GOT3 (cell line): ENCODE results near the gene PTRHD1.

ENCODE experiments used
- DNase-seq: peaks from one replicate; lab custom pipeline; 2025; ENCODE audit warnings: mixed read lengths; lab: John Stamatoyannopoulos, UW

PTRHD1 gene

DNA sequence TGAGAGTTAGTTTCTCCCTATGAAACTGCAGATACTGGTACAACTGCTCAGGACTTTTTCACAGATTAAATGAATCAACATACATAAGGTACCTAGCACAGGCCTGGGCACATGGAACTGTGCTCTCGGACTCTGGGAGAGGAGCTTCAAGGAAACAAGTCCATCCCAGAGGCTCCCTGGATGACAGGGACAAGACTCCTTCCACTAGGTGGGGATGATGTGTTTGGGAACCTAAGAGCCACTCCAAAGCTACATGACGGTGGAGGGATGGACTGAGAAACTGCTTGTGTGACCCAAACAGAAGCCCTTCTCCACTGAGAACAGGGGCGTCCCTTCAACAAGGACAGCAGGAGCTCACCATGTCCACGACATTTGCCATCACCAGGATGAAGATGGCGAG lies 37.2 kb upstream of the PTRHD1 start:
- no peak for DNase-seq

DNA sequence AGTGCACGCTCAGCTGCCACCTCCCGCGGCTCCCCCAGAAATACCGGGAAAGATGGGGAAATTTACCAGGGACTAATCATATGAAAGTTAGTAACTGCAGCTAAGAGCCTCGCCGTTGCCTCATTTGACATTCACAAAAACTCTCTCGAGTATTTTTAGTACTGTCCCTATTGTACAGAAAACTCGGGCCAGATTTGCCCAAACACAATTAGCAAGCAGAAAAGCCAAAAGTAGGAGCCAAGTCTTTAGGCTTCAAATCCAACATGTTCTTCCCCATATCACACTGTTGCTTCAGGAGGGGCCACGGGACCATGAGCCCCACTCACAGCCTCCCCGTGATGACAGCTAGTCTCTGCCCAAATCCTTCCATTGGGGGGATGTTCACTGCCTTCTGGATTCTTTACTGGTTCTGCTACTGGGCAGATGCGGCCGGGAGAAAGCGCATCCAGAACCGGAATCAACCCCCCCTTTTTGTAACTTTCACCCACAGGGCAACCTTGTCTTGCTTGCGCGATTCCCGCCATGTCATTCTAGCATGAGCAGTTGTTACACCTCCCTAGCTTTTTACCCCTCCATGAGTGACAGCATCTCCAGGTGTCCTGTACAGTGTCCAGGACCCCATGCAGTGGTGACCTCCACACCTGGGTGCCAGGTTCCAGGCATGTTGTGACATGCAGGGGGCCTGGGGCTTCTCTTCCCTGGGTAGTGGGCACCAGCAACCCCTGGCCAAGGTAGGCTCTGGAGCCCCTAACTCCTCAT lies 35.2 kb upstream of the PTRHD1 start:
- no peak for DNase-seq

- DNase-seq = peak; percentile 5
These were observed 34.4 kb upstream of the PTRHD1 start for GRCh38 chr2:24827321-24828237.

GRCh38 chr2:24826773-24827145 lies 33.6 kb upstream of the PTRHD1 start:
- DNase-seq = no peak

GRCh38 chr2:24825883-24826772 lies 32.9 kb upstream of the PTRHD1 start:
- no peak for DNase-seq

GRCh38 chr2:24824966-24825882 lies 32.0 kb upstream of the PTRHD1 start:
- no peak for DNase-seq

DNA sequence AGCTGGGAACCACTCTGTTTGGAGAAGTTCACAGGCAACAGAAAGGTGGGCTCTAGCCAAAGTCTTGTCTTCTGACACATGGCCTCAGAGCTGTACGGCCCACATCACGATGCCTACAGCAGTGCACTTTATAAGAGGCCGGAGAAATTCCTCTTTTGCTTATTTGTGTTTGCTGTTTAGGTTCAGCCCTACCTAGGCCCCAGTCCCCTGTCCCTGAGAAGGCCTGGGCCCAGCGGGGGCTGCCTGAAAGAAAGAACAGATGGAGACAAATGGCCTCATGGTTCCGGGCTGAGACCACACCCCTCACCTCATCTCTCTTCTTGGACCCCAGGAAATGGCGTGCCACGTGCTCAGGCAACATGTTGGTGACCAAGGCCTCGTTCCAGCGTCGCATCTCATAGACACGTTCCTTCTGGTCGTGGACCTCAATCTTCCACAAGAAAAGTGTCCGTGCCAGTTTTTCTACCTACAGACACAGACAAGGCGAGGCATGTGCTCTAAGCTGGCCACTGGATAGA lies 30.9 kb upstream of the PTRHD1 start:
- no peak for DNase-seq

- DNase-seq = no peak
These were observed 29.0 kb upstream of the PTRHD1 start for GRCh38 chr2:24822049-24822706.

- DNase-seq = no peak
These were observed 28.3 kb upstream of the PTRHD1 start for GRCh38 chr2:24821433-24821891.

GRCh38 chr2:24820598-24821432 lies 27.6 kb upstream of the PTRHD1 start:
- DNase-seq = no peak

DNA sequence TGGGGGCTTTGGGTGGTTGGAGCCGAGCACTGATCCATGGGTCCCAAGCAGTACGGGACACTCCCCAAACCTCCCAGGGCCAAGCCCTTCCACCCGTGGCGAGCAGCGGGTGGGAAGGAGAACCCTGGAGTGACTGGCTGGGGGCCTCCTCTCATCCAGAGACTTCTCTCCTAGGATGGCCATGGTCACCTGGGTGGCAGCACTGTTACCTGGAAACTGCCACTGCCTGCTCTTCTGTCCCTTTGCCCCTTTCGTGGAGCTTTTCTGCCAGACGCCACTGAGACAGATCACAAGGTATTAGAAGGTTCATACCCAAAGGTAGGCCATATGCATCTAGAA lies 27.0 kb upstream of the PTRHD1 start:
- no peak for DNase-seq

GRCh38 chr2:24819442-24820174 lies 26.4 kb upstream of the PTRHD1 start:
- no peak for DNase-seq

GRCh38 chr2:24818721-24819167 lies 25.6 kb upstream of the PTRHD1 start:
- no peak for DNase-seq

- DNase-seq = no peak
These were observed 23.7 kb upstream of the PTRHD1 start for GRCh38 chr2:24816884-24817283.

DNA sequence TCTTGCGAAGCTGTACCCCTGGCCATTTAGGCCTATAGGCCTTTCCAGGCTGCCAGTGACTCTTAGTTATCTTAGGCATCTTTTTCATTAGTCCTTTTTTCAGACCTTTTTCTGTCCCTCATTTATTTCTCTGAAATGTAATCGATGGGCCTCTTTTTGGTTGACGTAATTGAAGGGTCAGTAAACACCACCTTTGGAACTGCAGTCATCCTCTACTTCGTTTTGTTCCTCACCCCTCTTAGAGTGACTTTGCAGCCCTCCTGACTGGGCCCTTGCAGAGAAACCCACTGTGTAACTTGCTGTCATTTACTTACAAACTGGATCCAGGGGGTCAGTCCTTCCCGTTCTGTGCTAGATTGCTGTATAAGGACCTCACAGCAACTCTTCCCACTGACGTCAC lies 23.2 kb upstream of the PTRHD1 start:
- no peak for DNase-seq

DNA sequence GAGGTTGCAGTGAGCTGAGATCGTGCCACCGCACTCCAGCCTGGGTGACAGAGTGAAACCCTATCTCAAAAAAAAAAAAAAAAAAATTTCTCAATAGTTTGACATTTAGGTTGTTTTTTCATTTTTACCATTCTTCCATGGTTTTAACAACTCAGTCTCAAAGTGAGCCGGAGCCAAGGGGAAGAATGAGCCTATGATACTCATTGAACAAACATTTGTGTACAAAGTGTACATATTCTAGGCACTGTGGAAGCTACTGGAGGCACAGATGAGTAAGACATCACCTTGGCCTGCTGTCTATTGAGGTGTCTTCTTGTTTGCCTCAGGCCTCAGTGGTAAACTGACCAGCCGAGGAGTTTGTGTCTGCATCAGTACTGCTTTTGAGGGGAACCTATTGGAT lies 22.0 kb upstream of the PTRHD1 start:
- DNase-seq = no peak

DNA sequence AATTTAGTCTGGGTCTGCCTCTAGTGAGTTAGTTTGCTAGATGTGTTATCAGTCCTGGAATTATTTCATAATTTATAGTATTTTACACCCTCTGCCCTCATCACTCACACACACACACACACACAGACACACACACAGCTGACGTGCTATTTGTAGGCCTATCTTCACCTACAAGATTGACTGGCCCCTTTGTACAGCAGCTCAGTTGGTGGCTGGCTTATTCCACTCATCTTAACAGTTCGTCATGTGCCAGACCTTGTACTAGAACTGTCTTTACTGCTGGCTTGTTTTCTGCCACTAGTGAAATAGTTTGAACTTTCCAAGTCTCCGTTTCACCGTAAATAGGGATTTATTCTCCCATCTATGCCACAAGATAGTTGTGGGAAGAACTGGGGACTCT lies 21.3 kb upstream of the PTRHD1 start:
- no peak for DNase-seq

DNA sequence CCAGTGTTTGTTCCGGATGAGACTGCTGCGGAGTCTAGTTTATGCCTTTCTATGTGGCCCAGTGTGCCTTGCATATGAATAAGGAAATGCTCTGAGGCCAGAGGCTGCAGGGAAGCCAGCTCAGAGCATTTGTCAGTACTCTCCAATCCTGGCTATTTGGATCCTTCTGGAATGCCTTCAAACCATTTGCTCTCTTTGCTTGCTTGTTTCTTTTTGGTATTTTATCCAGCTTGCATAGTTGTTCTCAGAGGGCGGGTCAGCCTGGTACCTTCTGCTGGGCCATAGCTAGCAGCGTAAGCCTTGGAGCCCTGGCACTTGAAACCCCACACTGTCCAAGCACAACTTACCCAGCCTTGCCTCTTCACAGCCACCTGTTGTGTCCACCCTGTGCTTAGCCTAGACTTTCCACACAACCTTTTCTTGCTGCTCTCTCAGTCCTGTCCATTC lies 20.5 kb upstream of the PTRHD1 start:
- no peak for DNase-seq
